ENCODE results near the gene TM7SF2.
"Not testable (repeated sequence)": the region's sequence is repeated elsewhere in the genome, so short reads cannot be mapped to it uniquely, and the experiment has no call there.

TM7SF2 gene

GRCh38 chr11:65116370-65117205 is 4.9 kb downstream of the TM7SF2 start:
- no peak for DNase-seq

- peak; percentile 98 for DNase-seq
Measured at GRCh38 chr11:65117206-65118096, 5.8 kb downstream of the TM7SF2 start, which contains the start of gene ZNHIT2. Gene ZNHIT2 (minus strand): TSS chr11:65117701. CDS start chr11:65117653, 48 bp downstream.

GRCh38 chr11:65118097-65118837 is 6.6 kb downstream of the TM7SF2 start:
- DNase-seq: no peak

GRCh38 chr11:65118891-65119669 is 7.4 kb downstream of the TM7SF2 start:
- DNase-seq: not testable (repeated sequence)

- DNase-seq: no peak
Measured at GRCh38 chr11:65119670-65119995, 8.0 kb downstream of the TM7SF2 start.

GRCh38 chr11:65120831-65121230 is 9.2 kb downstream of the TM7SF2 start:
- DNase-seq: no peak

- no peak for DNase-seq
Measured at GRCh38 chr11:65121447-65121864, 9.8 kb downstream of the TM7SF2 start.

GRCh38 chr11:65121865-65122696 is 10.4 kb downstream of the TM7SF2 start, which contains the start of the genes FAU and MRPL49:
Gene FAU (minus strand): TSS chr11:65122134. CDS start chr11:65121813, 321 bp downstream.
Gene MRPL49 (plus strand): TSS chr11:65122321. CDS start chr11:65122347, 26 bp downstream.
- DNase-seq: peak; percentile 98

- no peak for DNase-seq
Measured at GRCh38 chr11:65124480-65125196, 13.0 kb downstream of the TM7SF2 start.

- no peak for DNase-seq
Measured at GRCh38 chr11:65125197-65126056, 13.8 kb downstream of the TM7SF2 start.

GRCh38 chr11:65126624-65127274 is 15.1 kb downstream of the TM7SF2 start:
- DNase-seq: no peak

- no peak for DNase-seq
Measured at GRCh38 chr11:65127473-65128181, 16.0 kb downstream of the TM7SF2 start.

GRCh38 chr11:65128182-65129145 is 16.8 kb downstream of the TM7SF2 start:
- DNase-seq: no peak

GRCh38 chr11:65129649-65130441 is 18.2 kb downstream of the TM7SF2 start:
- no peak for DNase-seq

GRCh38 chr11:65130631-65131416 is 19.2 kb downstream of the TM7SF2 start:
- DNase-seq: no peak

Measured in NCI-H526 treated with DMSO at 0.1 percent for 48 hours (cell line).